Measurements from ENCODE around the gene SP2. TPM values are rescaled to one million over a fixed set of nuclear protein-coding genes. Genes with fewer than 3 reads are reported as not detected.
A peak's percentile ranks its signal among the peaks of the same experiment; 100 is the strongest.

Gene SP2
- total RNA-seq, 3 donors from 2014 or later: 21.7 to 24.2 (median 21.7) TPM

- ATAC-seq (no peak), DNase-seq (no peak)
- intact Hi-C loops (cut with DNase I, micrococcal nuclease): no loop called here
- H3K9me3 ChIP-seq: no peaks in the 10 kb centered on the region
- H3K4me1 ChIP-seq (ENCODE audit: low read depth): peaks cover 33% of the 10 kb centered on the region
- no peak overlapping the region for H3K4me3 ChIP-seq
- TF ChIP-seq CTCF (IDR thresholded peaks at IDR 0.05): no peak
- H3K36me3 ChIP-seq (ENCODE audit: low read depth): no peaks in the 10 kb centered on the region
These were observed 46.5 kb downstream of the SP2 start for GRCh38 chr17:47942568-47942967.

GRCh38 chr17:47945080-47945479, 49.0 kb downstream of the SP2 start:
- TF ChIP-seq CTCF (IDR thresholded peaks at IDR 0.05): no peak
- no peak overlapping the region for H3K4me3 ChIP-seq
- no peak for ATAC-seq
- H3K4me1 ChIP-seq (ENCODE audit: low read depth): peaks cover 49% of the 10 kb centered on the region
- peak in 1 of 3 donors; percentile 42 for DNase-seq
- no peaks in the 10 kb centered on the region for H3K36me3 ChIP-seq (ENCODE audit: low read depth)
- intact Hi-C loops (cut with DNase I, micrococcal nuclease): no loop called here
- H3K9me3 ChIP-seq: no peaks in the 10 kb centered on the region

- Histone ChIP-seq H3K4me3 (no peak overlapping the region), H3K36me3 (ENCODE audit: low read depth) (no peaks in the 10 kb centered on the region), H3K9me3 (no peaks in the 10 kb centered on the region), H3K4me1 (ENCODE audit: low read depth) (peaks cover 54% of the 10 kb centered on the region)
- DNase-seq (peak in 1 of 3 donors; percentile 42), ATAC-seq (no peak)
- TF ChIP-seq CTCF (IDR thresholded peaks at IDR 0.05): no peak
- intact Hi-C loops (cut with DNase I, micrococcal nuclease): no loop called here
These were observed 49.8 kb downstream of the SP2 start for GRCh38 chr17:47945529-47946508.

- Histone ChIP-seq H3K36me3 (ENCODE audit: low read depth) (no peaks in the 10 kb centered on the region), H3K4me1 (ENCODE audit: low read depth) (peaks cover 57% of the 10 kb centered on the region), H3K4me3 (no peak overlapping the region), H3K9me3 (no peaks in the 10 kb centered on the region)
- intact Hi-C loops (cut with DNase I, micrococcal nuclease): no loop called here
- ATAC-seq: no peak
- peak in 2 of 3 donors; percentile 40 to 57 for DNase-seq
- no peak for TF ChIP-seq CTCF (IDR thresholded peaks at IDR 0.05)
These were observed 50.5 kb downstream of the SP2 start for GRCh38 chr17:47946516-47946915.

GRCh38 chr17:47946929-47947397, 50.9 kb downstream of the SP2 start:
- Histone ChIP-seq H3K9me3 (no peaks in the 10 kb centered on the region), H3K4me1 (ENCODE audit: low read depth) (peaks cover 59% of the 10 kb centered on the region), H3K36me3 (ENCODE audit: low read depth) (no peaks in the 10 kb centered on the region), H3K4me3 (no peak overlapping the region)
- ATAC-seq (peak; percentile 74), DNase-seq (peak in 2 of 3 donors; percentile 85 to 97)
- peak; percentile 78 for TF ChIP-seq CTCF (IDR thresholded peaks at IDR 0.05)
- intact Hi-C loops (cut with DNase I, micrococcal nuclease): no loop called here

Data from mucosa of descending colon (tissue), 3 donors.